ENCODE results near the gene TOX2.

Gene TOX2

DNA sequence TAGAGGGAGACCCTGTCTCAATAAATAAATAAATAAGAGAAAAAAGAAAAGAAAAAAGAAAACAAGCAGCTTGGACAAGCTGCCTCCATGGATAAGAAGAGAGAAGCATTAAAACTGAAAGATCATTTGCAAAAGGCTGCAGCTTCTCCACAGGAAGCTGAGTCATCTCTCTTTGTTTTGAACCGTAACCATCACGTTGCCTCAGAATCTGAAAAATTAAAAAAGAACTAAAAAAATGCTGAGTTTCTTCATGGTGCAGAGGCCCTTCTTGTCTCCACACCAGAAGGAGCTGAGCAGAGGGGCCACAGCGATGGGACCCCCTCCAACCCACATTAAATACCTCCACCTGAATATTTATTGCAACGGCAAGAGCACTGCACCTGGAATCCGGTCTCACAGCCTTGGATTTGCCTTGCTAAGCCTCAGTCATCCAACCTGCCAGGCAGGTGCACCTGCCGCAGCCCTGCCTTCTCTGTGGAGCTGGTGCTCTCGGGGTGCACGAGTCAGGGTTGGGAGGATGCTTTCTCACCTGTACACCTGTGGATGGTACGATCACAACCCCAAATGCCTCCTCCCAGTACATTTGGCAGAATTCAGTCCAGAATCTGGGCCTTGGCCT, 28.1 kb downstream of the TOX2 start:
- TF ChIP-seq CTCF (IDR thresholded peaks at IDR 0.05; ENCODE audit: control insufficient read depth, extremely low read depth, insufficient read depth) = no peak
- no peak for DNase-seq (ENCODE audit: low read depth)
- no peak overlapping the region for H3K4me3 ChIP-seq (ENCODE audit: low read depth, low read length)

- no peak for DNase-seq (ENCODE audit: low read depth)
- no peak overlapping the region for H3K4me3 ChIP-seq (ENCODE audit: low read depth, low read length)
- no peak for TF ChIP-seq CTCF (IDR thresholded peaks at IDR 0.05; ENCODE audit: control insufficient read depth, extremely low read depth, insufficient read depth)
Measured at GRCh38 chr20:43943725-43944124, 29.1 kb downstream of the TOX2 start.

DNA sequence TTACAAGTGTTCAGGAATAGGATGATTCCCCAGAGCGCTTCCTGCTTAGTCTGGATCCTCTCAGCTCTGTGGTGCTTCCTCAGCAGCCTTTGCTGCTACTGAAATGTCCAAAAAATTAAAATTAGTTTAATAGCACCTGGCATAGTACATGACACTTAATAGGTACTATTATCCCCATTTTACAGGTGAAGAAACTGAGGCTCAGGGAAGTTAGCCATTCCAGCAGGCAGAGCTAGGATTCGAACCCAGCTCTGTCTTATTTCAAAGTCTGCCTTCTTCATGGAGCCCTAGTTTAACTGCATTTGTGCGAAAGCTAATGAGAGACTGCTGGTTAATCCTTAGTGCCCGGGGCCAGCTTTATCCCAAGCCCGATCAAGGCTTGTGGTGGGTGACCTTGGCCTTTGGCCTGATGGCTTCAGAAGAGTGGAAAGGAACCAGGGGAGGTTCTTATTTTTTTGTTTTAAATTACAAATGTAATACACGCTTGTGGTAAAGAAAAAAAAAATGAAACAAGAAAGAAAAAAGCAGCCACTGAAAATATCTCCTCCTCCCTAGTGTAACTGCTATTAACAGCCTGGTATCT, 30.1 kb downstream of the TOX2 start:
- H3K4me3 ChIP-seq (ENCODE audit: low read depth, low read length) = no peak overlapping the region
- DNase-seq (ENCODE audit: low read depth) = no peak
- no peak for TF ChIP-seq CTCF (IDR thresholded peaks at IDR 0.05; ENCODE audit: control insufficient read depth, extremely low read depth, insufficient read depth)

GRCh38 chr20:43945391-43946205, 30.9 kb downstream of the TOX2 start:
- no peak for DNase-seq (ENCODE audit: low read depth)
- H3K4me3 ChIP-seq (ENCODE audit: low read depth, low read length) = no peak overlapping the region
- TF ChIP-seq CTCF (IDR thresholded peaks at IDR 0.05; ENCODE audit: control insufficient read depth, extremely low read depth, insufficient read depth) = no peak

DNA sequence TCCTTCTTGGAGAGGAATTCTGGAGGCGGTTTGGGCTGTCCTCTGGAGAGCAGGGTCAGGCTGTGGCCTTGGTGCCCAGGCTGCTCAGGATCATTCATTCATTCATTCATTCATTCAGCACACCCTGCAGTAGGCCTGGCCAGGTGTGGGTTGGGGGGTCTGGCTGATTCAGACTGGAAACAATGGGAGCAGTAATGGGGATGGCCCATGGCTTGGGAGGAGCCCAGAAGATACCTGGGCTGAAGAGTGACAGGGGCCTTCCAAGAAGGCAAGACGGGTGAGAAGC, 31.5 kb downstream of the TOX2 start:
- no peak for TF ChIP-seq CTCF (IDR thresholded peaks at IDR 0.05; ENCODE audit: control insufficient read depth, extremely low read depth, insufficient read depth)
- no peak for DNase-seq (ENCODE audit: low read depth)
- no peak overlapping the region for H3K4me3 ChIP-seq (ENCODE audit: low read depth, low read length)

DNA sequence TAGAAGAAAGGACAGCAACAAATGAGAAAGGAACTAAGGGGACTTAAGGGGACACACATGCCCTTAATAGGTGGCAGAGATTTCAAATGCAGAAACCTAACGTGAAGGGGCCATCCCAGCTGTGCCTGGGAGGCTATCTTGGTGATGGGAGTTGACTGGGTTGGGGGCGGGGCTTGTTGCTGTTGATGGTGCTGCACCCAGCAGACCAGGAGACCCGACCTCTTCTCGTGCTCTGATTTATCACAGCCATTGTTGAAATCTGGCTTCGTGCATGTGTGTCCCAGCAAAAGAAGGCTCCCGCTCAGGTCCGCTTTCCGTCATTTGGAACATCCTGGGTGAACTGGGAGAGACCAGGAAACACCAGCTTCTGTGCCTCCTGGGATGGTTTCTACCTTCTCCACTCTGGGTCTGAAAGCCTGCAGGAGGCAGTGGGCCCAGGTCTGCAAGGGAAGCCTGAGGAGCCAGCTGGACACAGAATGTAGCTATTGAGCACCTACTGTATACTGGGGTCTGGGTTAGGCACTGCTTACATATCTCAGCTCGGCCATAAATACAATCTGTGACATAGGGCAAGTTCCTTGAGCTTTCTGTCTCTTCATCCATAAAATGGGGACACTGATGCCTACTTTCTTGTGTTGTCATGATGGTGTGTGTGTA, 32.1 kb downstream of the TOX2 start:
- no peak overlapping the region for H3K4me3 ChIP-seq (ENCODE audit: low read depth, low read length)
- no peak for TF ChIP-seq CTCF (IDR thresholded peaks at IDR 0.05; ENCODE audit: control insufficient read depth, extremely low read depth, insufficient read depth)
- DNase-seq (ENCODE audit: low read depth) = no peak
